Measurements from ENCODE around the gene HDAC10. TPM values are rescaled to one million over a fixed set of nuclear protein-coding genes. Genes with fewer than 3 reads are reported as not detected.

HDAC10 gene
- total RNA-seq, 2 experiments from 2014 or later: 71.4 to 75.9 TPM

DNA sequence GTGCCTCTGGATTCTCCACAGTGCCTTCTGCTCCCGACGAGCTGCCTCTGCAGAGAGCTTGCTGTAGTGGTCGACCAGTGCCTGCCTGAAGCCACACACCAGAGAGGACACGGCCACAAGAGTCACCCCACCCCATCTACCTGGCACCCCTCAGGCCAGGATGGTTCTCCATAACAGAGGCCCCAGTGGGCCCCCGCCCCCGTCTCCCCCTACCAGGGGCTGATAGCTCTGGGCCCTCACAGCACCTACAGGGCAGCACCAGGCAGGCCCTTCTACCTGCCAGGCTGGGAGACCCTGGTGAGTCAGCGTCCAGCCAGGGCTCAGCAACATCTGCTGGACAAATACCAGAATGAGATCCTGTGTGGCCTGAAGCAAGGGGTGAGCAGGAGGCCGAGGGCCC is 28.6 kb downstream of the HDAC10 start:
- CTCF ChIA-PET: no interaction called here
- POLR2A ChIA-PET: no interaction called here

DNA sequence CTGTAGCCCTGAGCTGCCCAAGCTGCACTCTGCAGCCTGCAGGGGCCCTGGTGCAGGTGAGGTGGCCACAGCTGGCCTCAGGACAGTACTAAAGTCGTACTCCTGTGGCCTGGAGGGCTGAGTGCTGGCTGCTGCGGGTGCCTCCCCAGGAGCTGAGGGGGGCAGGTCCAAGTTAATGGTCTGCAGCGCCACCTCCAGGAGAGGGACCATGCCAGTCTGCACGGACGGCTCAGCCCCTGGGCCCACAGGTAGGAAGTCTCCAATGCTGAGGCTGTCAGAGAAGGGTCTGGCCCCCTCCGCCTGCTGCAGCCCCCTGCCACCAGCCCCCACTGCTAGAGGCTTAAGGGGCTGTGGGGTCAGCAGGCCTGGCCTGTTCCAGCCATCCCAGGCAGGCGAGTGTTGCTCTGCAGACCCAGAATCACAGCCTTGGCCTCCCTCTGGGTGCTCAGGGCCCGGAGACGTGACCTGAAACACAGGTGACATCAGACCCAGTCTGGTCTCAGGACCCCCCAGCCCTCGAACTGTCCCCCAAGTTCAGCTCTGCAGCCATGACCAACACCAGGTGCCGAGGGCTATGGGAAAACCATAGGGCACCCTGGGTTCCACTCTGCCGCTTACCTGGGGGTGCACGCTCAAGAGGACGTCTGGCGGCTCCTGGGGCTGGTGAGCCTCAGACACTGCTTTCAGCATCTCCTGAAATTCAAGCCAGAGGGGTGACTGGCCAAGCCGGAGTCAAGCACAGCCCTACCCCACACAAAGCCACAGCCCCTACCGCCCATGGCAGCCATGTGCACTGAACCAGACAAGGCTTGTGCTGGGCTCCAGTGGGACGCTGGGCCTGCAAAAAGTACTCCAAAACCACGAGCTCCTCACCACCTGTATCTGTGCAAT is 29.4 kb downstream of the HDAC10 start:
- Mint-ChIP-seq H3K9me3 (ENCODE audit: insufficient read depth) (no peaks in the 10 kb centered on the region), H3K4me3 (no peak overlapping the region), H3K27ac (no peak overlapping the region), H3K27me3 (ENCODE audit: low read depth) (no peaks in the 10 kb centered on the region), H3K4me1 (ENCODE audit: low read depth) (no peaks in the 10 kb centered on the region), H3K36me3 (ENCODE audit: low read depth) (peaks cover 33% of the 10 kb centered on the region)
- CTCF ChIA-PET: no interaction called here
- ATAC-seq (no peak), DNase-seq (no peak)
- POLR2A ChIA-PET: no interaction called here

More for the DNA sequence above, 28.6 kb downstream of the HDAC10 start:
- Mint-ChIP-seq H3K27ac (no peak overlapping the region), H3K27me3 (ENCODE audit: low read depth) (no peaks in the 10 kb centered on the region), H3K4me1 (ENCODE audit: low read depth) (no peaks in the 10 kb centered on the region), H3K36me3 (ENCODE audit: low read depth) (peaks cover 33% of the 10 kb centered on the region), H3K4me3 (no peak overlapping the region), H3K9me3 (ENCODE audit: insufficient read depth) (no peaks in the 10 kb centered on the region)
- no peak for DNase-seq
- no peak for ATAC-seq

DNA sequence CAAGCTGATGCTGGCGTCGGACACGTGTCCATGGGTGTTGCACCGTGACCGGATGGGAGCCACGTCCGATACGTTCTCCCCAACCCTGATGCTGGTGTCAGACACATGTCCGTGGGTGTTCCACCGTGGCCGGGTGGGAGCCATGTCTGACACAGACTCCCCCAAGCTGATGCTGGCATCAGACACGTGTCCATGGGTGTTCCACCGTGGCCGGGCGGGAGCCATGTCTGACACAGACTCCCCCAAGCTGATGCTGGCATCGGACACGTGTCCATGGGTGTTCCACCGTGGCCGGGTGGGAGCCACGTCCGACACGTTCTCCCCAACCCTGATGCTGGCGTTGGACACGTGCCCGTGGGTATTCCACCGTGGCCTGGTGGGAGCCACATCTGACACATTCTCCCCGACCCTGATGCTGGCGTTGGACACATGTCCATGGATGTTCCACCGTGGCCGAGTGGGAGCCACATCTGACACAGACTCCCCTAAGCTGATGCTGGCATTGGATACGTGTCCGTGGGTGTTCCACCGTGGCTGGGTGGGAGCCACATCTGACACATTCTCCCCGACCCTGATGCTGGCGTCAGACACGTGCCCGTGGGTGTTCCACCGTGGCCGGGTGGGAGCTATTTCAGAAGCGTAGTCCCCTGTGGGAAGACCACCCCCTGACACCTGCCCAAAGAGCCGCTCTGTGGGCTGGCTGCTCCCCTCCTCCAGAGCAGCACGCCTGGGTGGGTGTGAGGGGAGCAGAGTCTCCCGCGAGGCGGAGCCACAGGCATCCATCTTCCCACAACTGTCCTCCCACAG is 30.3 kb downstream of the HDAC10 start:
- Mint-ChIP-seq H3K9me3 (ENCODE audit: insufficient read depth) (no peaks in the 10 kb centered on the region), H3K4me1 (ENCODE audit: low read depth) (no peaks in the 10 kb centered on the region), H3K27me3 (ENCODE audit: low read depth) (no peaks in the 10 kb centered on the region), H3K4me3 (no peak overlapping the region), H3K27ac (no peak overlapping the region), H3K36me3 (ENCODE audit: low read depth) (peaks cover 35% of the 10 kb centered on the region)
- ChIA-PET POLR2A (no interaction called here), CTCF (no interaction called here)
- ATAC-seq: no peak
- DNase-seq: no peak

DNA sequence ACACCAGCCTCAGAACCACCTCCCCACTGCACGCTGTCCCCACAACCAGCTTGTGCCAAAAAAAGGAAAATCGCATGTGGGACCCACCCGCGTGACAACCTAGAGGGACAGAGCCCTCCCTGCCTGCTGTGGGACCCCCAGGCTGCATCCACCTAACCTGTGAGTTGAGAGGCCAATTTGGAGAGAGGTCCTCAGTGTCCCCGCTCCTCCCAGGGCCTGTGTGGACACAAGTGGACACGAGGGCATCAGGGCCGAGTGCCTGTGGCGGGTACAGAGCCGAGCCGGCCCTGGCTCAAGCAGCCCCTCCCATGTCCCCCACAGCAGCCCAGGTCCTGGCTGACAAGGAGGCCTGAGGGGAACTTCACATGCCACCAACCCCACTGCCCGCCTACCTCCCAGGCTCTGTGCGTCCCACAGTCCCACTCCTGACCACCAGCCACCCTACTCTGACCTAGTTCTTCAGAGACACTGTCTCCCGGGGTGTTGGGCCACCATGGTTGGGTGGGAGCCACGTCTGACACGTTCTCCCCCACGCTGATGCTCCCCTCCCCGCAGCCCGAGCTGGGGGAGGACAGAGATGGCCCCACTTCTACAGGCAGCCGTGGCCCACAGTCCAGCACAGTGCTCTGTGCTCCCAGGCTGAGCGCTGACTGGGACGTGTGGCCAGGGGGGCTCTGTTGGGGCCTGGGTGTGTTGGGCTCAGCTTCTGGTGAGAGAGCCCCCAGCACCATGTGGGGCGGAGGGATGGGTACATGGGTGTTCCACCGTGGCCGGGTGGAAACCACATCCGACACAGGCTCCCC is 31.1 kb downstream of the HDAC10 start:
- no peaks in the 10 kb centered on the region for H3K9me3 Mint-ChIP-seq (ENCODE audit: insufficient read depth)
- no peaks in the 10 kb centered on the region for H3K4me1 Mint-ChIP-seq (ENCODE audit: low read depth)
- ATAC-seq (no peak), DNase-seq (no peak)
- ChIA-PET POLR2A (no interaction called here), CTCF (no interaction called here)
- no peaks in the 10 kb centered on the region for H3K27me3 Mint-ChIP-seq (ENCODE audit: low read depth)
- no peak overlapping the region for H3K27ac Mint-ChIP-seq
- no peak overlapping the region for H3K4me3 Mint-ChIP-seq
- H3K36me3 Mint-ChIP-seq (ENCODE audit: low read depth): peaks cover 38% of the 10 kb centered on the region

DNA sequence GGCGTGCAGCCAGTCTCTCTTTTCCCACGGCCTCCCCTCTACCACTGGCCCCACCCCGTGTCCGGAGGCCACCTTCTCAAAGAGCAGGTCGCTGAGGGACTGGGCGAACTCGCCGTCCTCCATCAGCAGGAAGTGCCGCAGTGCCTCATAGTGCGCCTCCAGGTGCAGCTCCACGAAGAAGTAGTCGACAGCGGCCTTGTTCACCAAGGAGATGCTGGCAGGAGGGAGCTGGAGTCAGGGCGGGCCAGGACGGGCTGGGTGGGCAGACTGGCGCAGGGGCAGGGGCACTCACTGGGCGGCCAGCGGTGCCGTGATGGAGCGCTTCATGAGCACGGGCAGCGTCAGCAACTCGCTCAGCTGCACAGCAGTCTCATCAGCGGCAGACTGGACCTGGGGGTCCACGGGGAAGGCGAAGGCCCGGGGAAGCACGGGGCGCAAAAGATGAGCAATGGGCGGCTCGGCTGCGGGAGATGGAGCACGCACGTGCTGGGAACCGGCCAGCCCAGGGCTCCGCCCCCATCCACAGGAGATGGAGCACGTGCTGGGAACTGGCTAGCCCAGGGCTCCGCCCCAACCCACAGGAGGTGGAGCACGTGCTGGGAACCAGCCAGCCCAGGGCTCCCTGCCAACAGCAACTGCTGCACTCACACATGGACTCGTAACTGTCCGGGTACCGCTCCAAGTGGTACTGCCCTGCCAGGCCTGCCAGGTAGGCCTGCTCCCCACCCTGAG is 31.9 kb downstream of the HDAC10 start:
- Mint-ChIP-seq H3K27me3 (ENCODE audit: low read depth) (no peaks in the 10 kb centered on the region), H3K4me3 (no peak overlapping the region), H3K9me3 (ENCODE audit: insufficient read depth) (no peaks in the 10 kb centered on the region), H3K4me1 (ENCODE audit: low read depth) (peaks cover 3% of the 10 kb centered on the region), H3K36me3 (ENCODE audit: low read depth) (peaks cover 39% of the 10 kb centered on the region), H3K27ac (no peak overlapping the region)
- ChIA-PET CTCF (no interaction called here), POLR2A (no interaction called here)
- ATAC-seq (no peak), DNase-seq (no peak)

DNA sequence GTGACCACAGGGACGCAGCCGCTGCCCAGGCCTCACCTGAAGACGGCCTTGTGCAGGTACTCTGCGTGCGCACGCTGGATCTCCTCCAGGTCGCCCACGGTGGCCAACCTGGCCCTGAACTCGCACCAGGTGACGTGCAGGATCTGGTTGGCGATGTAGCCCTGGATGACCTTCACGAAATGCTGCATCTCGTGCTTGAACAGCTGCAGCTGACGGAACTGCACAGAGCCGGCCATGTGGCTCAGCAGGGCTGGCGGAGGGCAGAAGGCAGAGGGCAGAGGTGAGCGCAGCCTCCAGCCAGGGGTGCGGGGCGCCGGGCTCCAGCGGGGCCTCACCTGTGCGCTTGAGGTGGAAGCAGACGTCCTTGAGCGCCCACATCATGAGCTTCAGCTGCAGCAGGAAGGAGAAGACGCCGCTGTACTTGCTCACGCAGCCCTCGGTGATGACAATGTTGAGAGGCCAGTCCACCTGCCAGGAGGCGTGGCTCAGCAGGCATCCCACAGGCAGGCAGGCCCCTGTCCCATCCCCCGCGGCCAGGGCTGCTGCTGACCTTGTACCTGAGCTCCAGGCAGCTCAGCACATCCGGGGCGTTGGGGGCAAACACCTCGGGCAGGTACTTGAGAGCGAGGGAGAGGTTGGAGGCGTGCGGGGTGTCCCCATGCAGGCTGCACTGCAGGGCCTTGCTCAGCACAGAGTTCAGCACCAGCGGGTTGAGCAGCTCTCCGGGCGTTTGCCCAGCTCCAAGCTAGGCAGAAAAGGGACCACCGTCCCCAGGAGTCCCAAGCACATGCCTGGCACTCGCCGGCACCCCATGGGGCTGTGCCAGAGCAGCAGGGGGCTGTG is 32.7 kb downstream of the HDAC10 start:
- DNase-seq: no peak
- Mint-ChIP-seq H3K36me3 (ENCODE audit: low read depth) (peaks cover 38% of the 10 kb centered on the region), H3K27me3 (ENCODE audit: low read depth) (no peaks in the 10 kb centered on the region), H3K4me3 (no peak overlapping the region), H3K4me1 (ENCODE audit: low read depth) (peaks cover 3% of the 10 kb centered on the region), H3K27ac (no peak overlapping the region), H3K9me3 (ENCODE audit: insufficient read depth) (no peaks in the 10 kb centered on the region)
- ChIA-PET CTCF (no interaction called here), POLR2A (interaction anchor here (0.7 kb wide), 1 partner anchor 27 kb away, joined by 3 read pairs; no protein-coding TSS in a partner anchor)
- ATAC-seq: no peak

DNA sequence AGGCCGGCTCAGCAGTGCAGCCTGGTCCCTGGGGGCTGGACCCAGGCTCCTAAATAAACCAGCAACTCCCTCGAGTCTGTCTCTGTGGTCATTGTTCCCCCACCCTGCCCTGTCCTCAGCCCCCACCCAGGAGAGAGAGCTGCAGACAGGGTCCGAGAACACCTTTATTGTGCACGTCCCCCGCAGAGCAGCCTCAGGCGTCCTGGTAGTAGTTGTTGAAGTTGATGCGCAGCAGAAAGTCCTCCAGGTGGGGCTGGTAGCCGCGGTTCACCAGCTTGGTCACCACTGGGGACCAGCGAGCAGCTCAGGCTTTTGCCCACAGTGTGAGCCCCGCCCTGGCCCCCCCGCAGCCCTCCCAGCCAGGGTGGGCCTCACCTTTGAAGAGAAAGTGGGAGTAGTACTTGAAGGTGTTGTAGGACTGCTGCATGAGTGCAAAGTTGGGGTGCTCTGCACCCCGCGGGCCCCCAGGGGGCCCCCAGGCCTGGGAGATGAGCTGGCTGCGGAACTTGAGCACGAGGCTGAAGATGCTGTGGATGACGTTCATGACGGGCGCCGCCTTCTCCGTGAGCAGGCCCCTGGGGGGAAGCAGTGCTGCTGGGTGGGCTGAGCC is 33.4 kb downstream of the HDAC10 start:
- ATAC-seq: no peak
- Mint-ChIP-seq H3K27ac (no peak overlapping the region), H3K4me3 (no peak overlapping the region), H3K4me1 (ENCODE audit: low read depth) (peaks cover 3% of the 10 kb centered on the region), H3K9me3 (ENCODE audit: insufficient read depth) (no peaks in the 10 kb centered on the region), H3K27me3 (ENCODE audit: low read depth) (no peaks in the 10 kb centered on the region), H3K36me3 (ENCODE audit: low read depth) (peaks cover 39% of the 10 kb centered on the region)
- ChIA-PET CTCF (no interaction called here), POLR2A (interaction anchor here (0.7 kb wide), 1 partner anchor 26 kb away, joined by 3 read pairs; no protein-coding TSS in a partner anchor)
- no peak for DNase-seq

DNA sequence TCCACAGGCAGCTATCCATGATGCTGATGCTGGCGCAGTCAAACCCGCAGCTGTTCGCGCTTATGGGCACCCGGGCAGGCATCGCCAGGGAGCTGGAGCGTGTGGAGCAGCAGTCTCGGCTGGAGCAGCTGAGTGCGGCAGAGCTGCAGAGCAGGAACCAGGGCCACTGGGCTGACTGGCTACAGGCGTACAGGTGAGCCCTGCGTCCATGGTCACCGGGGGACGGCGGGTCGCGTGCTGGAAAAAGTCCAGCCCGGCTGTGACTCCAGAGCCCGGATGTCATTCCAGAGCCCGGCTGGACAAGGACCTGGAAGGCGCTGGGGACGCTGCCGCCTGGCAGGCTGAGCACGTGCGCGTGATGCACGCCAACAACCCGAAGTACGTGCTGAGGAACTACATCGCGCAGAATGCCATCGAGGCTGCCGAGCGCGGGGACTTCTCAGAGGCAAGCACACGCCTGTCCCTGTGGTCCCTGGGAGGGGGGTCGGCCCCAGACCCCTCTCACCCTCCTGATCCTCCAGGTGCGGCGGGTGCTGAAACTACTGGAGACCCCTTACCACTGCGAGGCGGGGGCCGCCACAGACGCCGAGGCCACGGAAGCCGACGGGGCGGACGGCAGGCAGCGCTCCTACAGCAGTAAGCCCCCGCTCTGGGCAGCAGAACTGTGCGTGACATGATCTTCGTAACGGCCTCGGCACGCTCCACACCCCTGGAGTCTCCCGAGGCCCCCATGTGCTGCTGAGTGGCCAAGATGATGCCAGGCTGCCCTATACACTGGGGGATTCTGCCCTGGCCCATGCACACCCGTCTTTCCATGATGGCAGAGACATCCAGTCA is 34.2 kb downstream of the HDAC10 start:
- POLR2A ChIA-PET: no interaction called here
- peaks cover 3% of the 10 kb centered on the region for H3K4me1 Mint-ChIP-seq (ENCODE audit: low read depth)
- CTCF ChIA-PET: no interaction called here
- ATAC-seq (no peak), DNase-seq (no peak)
- H3K36me3 Mint-ChIP-seq (ENCODE audit: low read depth): peaks cover 43% of the 10 kb centered on the region
- no peaks in the 10 kb centered on the region for H3K27me3 Mint-ChIP-seq (ENCODE audit: low read depth)
- H3K4me3 Mint-ChIP-seq: no peak overlapping the region
- no peaks in the 10 kb centered on the region for H3K9me3 Mint-ChIP-seq (ENCODE audit: insufficient read depth)
- H3K27ac Mint-ChIP-seq: no peak overlapping the region

DNA sequence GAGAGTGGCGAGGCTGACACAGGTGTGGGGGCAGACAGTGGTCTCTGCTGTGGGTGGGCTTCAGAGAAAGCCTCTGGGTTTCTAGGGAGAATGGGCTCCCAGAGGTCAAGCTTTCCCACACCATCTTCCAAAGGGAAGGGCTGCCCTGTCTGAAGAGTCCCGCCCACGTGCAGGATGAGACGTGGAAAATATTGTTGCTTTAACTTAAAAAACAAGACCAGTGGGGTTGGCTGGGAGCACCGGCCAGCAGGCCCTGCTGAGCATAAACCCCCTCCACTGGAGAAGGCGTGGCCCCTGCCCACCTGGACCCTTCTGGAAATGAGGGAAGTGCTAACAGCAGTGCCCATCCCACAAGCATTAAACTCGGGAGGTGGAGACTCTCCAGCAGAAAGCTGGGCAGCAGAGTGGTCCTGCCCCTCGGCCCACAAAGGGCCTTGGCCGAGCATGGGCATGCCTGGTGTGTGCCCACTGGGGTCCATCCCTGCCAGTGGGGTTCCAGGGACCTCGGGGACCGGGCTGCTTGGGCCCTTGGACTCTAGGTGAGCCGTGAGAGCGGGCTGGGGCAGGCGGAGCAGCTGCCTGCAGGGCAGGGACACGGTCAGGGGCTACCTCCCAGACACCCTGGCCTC is 34.9 kb downstream of the HDAC10 start:
- Mint-ChIP-seq H3K36me3 (ENCODE audit: low read depth) (peaks cover 44% of the 10 kb centered on the region), H3K9me3 (ENCODE audit: insufficient read depth) (no peaks in the 10 kb centered on the region), H3K4me1 (ENCODE audit: low read depth) (peaks cover 3% of the 10 kb centered on the region), H3K27me3 (ENCODE audit: low read depth) (no peaks in the 10 kb centered on the region), H3K27ac (no peak overlapping the region), H3K4me3 (no peak overlapping the region)
- DNase-seq: no peak
- POLR2A ChIA-PET: no interaction called here
- CTCF ChIA-PET: no interaction called here
- ATAC-seq: no peak
